ENCODE results near the gene APOB. TPM values are rescaled to one million over a fixed set of nuclear protein-coding genes. Genes with fewer than 3 reads are reported as not detected.

APOB gene
- total RNA-seq, 1 donor from 2014 or later: not detected

DNA sequence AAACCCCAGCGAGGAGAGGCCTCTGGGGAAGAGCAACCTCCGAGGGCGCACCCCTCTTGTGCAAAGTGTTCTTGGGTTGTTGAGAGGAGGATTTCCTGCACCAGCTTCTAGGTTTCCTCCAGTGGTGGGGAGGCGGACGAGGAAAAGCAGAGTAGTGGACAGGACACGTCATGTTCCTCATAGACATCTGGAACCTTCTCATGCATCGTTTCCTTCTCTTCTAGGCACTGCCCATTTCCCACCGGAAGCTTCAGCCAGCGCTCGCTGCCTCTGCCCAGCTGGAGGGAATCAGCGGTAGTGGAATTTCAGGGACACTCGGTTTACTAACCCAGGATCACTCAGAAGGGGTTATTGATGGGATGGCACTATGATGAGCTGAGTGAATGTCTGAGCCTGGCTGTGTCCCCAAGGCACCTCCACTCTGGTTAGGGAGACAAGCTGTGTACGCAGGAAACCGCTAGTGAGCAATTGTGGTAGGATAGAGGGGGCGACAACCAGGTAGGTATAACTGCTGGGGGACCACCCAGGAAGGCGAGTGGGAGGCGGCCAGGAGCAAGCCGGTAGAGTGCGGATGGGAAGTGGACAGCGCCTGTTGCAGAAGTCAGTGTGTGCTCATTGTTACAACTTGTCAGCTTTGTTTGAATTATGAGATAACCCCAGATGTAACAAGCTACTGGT lies 960 bp upstream of the APOB start:
- ChIA-PET CTCF (no interaction called here), POLR2A (interaction anchor here (0.6 kb wide), 1 partner anchor 730 kb away, joined by 10 read pairs; no protein-coding TSS in a partner anchor)
- peaks cover 29% of the 10 kb centered on the region for H3K27me3 Mint-ChIP-seq
- TF ChIP-seq, protein P1, sequence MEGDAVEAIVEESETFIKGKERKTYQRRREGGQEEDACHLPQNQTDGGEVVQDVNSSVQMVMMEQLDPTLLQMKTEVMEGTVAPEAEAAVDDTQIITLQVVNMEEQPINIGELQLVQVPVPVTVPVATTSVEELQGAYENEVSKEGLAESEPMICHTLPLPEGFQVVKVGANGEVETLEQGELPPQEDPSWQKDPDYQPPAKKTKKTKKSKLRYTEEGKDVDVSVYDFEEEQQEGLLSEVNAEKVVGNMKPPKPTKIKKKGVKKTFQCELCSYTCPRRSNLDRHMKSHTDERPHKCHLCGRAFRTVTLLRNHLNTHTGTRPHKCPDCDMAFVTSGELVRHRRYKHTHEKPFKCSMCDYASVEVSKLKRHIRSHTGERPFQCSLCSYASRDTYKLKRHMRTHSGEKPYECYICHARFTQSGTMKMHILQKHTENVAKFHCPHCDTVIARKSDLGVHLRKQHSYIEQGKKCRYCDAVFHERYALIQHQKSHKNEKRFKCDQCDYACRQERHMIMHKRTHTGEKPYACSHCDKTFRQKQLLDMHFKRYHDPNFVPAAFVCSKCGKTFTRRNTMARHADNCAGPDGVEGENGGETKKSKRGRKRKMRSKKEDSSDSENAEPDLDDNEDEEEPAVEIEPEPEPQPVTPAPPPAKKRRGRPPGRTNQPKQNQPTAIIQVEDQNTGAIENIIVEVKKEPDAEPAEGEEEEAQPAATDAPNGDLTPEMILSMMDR (IDR thresholded peaks at IDR 0.05): no peak
- no peak overlapping the region for H3K4me3 Mint-ChIP-seq
- H3K4me1 Mint-ChIP-seq: peaks cover 3% of the 10 kb centered on the region
- no peak for DNase-seq
- H3K9me3 Mint-ChIP-seq: no peaks in the 10 kb centered on the region
- no peak for ATAC-seq (ENCODE audit: low read depth)
- intact Hi-C loops (cut with micrococcal nuclease): no loop called here
- no peak overlapping the region for H3K27ac Mint-ChIP-seq
- H3K36me3 Mint-ChIP-seq (ENCODE audit: low read depth): no peaks in the 10 kb centered on the region

DNA sequence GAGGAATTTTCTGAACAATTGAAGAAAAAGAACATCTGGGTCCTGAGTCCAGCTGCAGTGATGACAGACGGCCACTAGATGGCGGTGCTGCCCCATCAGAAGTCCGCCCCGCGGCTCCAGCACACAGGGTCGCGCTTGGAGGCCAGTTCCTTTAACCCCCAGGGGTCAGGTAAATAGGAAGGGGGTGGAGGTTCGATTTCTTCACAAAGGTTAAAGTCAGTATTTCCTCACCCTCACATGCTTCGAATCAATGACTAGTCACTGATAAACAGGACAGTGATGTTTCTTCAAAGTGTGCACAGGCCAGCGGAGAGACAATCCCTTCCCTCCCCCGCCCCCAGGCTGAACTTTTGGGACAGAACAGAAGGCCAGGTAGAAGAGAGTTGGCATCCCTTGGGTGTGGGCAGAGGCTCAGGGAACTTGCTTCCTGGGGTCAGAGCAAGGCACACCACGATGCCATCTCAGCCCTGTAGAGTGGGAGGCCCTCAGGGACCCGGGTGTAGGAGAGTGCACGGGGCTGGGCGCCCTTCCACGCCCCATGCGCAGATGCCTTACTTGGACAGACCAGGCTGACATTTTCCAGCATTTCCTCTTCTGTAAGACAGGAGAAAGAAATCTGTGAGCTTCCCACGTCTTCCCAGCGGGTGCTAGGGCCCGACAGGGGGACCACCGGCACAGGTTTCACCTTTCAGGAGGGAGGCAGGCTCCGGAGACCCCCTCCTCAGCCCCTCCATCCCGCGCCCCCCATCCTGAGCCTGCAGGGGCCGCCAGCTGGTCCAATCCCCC lies 722 bp downstream of the APOB start:
- intact Hi-C loops (cut with micrococcal nuclease): loop anchor here (1.0 to 2.0 kb wide), 3 partner anchors 75 to 382 kb away; no protein-coding TSS in a partner anchor
- H3K27me3 Mint-ChIP-seq: peaks cover 31% of the 10 kb centered on the region
- POLR2A ChIA-PET: no interaction called here
- H3K4me3 Mint-ChIP-seq: peak overlapping the region; percentile 35
- ATAC-seq (ENCODE audit: low read depth): peak; percentile 61
- peak; percentile 39 for DNase-seq
- H3K27ac Mint-ChIP-seq: no peak overlapping the region
- TF ChIP-seq, protein P1 (IDR thresholded peaks at IDR 0.05): peak; percentile 94
- H3K36me3 Mint-ChIP-seq (ENCODE audit: low read depth): no peaks in the 10 kb centered on the region
- H3K4me1 Mint-ChIP-seq: peaks cover 3% of the 10 kb centered on the region
- no peaks in the 10 kb centered on the region for H3K9me3 Mint-ChIP-seq
- CTCF ChIA-PET: interaction anchor here (0.7 to 1.8 kb wide), 10 partner anchors 9 to 274 kb away, joined by 3 to 6 read pairs (median 3); no protein-coding TSS in a partner anchor

DNA sequence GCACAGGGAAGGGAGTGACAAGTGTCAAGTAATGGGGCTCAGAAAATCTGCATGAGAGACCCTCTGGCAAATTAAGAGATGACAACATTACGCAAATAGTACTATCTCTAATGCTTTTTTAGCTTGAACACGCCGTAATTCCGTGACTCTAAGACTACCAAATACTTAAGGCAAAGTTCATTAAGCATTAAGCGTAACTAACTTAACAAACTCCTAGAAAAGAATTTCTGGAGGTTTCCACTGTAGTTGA lies 1.2 kb downstream of the APOB start:
- Mint-ChIP-seq H3K9me3 (no peaks in the 10 kb centered on the region), H3K4me3 (no peak overlapping the region), H3K4me1 (peaks cover 3% of the 10 kb centered on the region), H3K36me3 (ENCODE audit: low read depth) (no peaks in the 10 kb centered on the region), H3K27ac (no peak overlapping the region), H3K27me3 (peaks cover 31% of the 10 kb centered on the region)
- intact Hi-C loops (cut with micrococcal nuclease): loop anchor here (2.0 kb wide), 1 partner anchor 382 kb away; no protein-coding TSS in a partner anchor
- DNase-seq (no peak), ATAC-seq (ENCODE audit: low read depth) (no peak)
- CTCF ChIA-PET: interaction anchor here (0.7 to 1.8 kb wide), 10 partner anchors 8 to 275 kb away, joined by 3 to 6 read pairs (median 3); no protein-coding TSS in a partner anchor
- POLR2A ChIA-PET: no interaction called here
- TF ChIP-seq, protein P1 (IDR thresholded peaks at IDR 0.05): no peak

DNA sequence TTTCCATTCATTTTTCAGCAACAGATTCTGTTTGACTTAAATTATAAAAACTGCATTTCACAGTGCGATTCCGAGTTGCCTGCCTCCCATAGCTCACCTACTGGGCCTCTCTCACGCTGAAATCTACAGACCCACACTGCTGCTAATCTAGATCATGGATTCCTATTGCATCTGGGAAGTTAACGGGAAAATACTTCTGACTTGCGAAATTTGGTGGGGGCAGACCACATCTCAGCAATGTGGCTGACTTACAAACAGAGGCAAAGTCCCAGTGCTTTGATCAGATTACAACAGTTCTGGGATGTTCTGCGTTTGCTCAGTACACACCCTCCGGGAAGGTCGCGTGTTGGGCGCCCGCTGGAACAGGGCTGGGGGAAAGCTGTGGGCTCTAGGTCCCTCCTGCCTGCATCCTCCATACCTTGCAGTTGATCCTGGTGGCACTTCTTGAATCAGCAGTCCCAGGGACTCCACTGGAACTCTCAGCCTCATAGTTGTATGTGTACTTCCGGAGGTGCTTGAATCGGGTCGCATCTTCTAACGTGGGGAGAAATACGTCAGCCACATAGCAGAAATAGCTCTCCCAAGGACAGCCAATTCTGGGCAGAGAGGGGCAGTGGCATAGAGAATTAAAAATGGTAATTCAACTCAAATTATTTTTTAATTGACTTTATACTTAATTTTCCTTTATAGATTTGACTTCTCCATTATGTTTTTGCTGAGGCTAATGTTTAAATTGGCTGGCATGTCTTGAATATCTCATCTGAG lies 1.7 kb downstream of the APOB start:
- DNase-seq (no peak), ATAC-seq (ENCODE audit: low read depth) (no peak)
- H3K9me3 Mint-ChIP-seq: no peaks in the 10 kb centered on the region
- no peak overlapping the region for H3K4me3 Mint-ChIP-seq
- intact Hi-C loops (cut with micrococcal nuclease): loop anchor here (2.0 kb wide), 1 partner anchor 381 kb away; no protein-coding TSS in a partner anchor
- H3K36me3 Mint-ChIP-seq (ENCODE audit: low read depth): no peaks in the 10 kb centered on the region
- ChIA-PET POLR2A (no interaction called here), CTCF (interaction anchor here (0.7 to 1.8 kb wide), 9 partner anchors 8 to 275 kb away, joined by 3 to 6 read pairs (median 3); no protein-coding TSS in a partner anchor)
- H3K27me3 Mint-ChIP-seq: peaks cover 31% of the 10 kb centered on the region
- TF ChIP-seq, protein P1 (IDR thresholded peaks at IDR 0.05): no peak
- H3K27ac Mint-ChIP-seq: no peak overlapping the region
- H3K4me1 Mint-ChIP-seq: peaks cover 3% of the 10 kb centered on the region
